Panc1 (cell line): ENCODE measurements around the gene LIPT2. TPM values are rescaled to one million over a fixed set of nuclear protein-coding genes. Genes with fewer than 3 reads are reported as not detected.

ENCODE experiments used
- ATAC-seq: fragments of 200-7000 bp; cut with Tn5 transposase; 2 replicates; pipeline ENCODE4 v1.9.1; 2020; ENCODE audit warnings: mild to moderate bottlenecking, moderate library complexity
- BruUV-seq: library from RNA; stranded (reverse); fragments of 400-500 nt; replicated peaks from 2 replicates; lab custom pipeline; 2021; lab: Mats Ljungman, UMichigan
- CTCF ChIA-PET: fragments of 300-600 bp; sonication (Branson Sonifier 250); formaldehyde crosslinking; loops from one replicate; lab custom pipeline; 2022; ENCODE audit warnings: antibody characterized with exemption; lab: Charles Lee
- POLR2A ChIA-PET: fragments of 300-600 bp; sonication (Branson Sonifier 250); formaldehyde crosslinking; loops from one replicate; lab custom pipeline; 2022; ENCODE audit warnings: antibody characterized with exemption; lab: Charles Lee
- DNase-seq: peaks from one replicate; pipeline ENCODE4 v3.0.0-alpha.2; 2010; ENCODE audit warnings: low read depth, low spot score
- H3K27ac ChIP-seq: 2 replicates; pipeline ENCODE4 v1.5.1; 2011; ENCODE audit warnings: mild to moderate bottlenecking, low read length, inconsistent platforms
- H3K27me3 ChIP-seq: fragments of 200-500 bp; sonication (Bioruptor generic); 2 replicates; pipeline ENCODE4 v1.6.0; 2014; ENCODE audit warnings: low read length, inconsistent platforms; ENCODE audit not compliant: control insufficient read depth, insufficient read depth
- H3K36me3 ChIP-seq: fragments of 200-500 bp; sonication (Bioruptor generic); 2 replicates; pipeline ENCODE4 v1.5.1; 2014; ENCODE audit warnings: inconsistent platforms, mild to moderate bottlenecking, low read length, moderate library complexity; ENCODE audit not compliant: control insufficient read depth, insufficient read depth
- H3K4me1 ChIP-seq: 2 replicates; pipeline ENCODE4 v1.5.1; 2011; ENCODE audit warnings: inconsistent platforms, mild to moderate bottlenecking, low read length, moderate library complexity; ENCODE audit not compliant: control insufficient read depth, insufficient read depth
- H3K4me3 ChIP-seq, 2 experiments: 2 replicates each; pipeline ENCODE4 v1.5.1; 2011 to 2012; ENCODE audit warnings: low read depth in 2 of 2, low read length in 2 of 2, mild to moderate bottlenecking in 2 of 2, inconsistent platforms in 1 of 2, moderate library complexity in 1 of 2
- H3K9me3 ChIP-seq: fragments of 200-500 bp; sonication (Bioruptor generic); 2 replicates; pipeline ENCODE4 v1.5.1; 2014; ENCODE audit warnings: low read depth, mild to moderate bottlenecking, inconsistent platforms, low read length, moderate library complexity; ENCODE audit not compliant: control insufficient read depth, insufficient read depth
- CTCF ChIP-seq: fragments of 450-650 bp; IDR thresholded peaks from 2 replicates; pipeline ENCODE4 v1.5.1; 2017; ENCODE audit warnings: mild to moderate bottlenecking
- POLR2AphosphoS5 ChIP-seq: IDR thresholded peaks from 2 replicates; pipeline ENCODE4 v1.6.1; 2012; ENCODE audit warnings: mild to moderate bottlenecking, low read depth, low read length, moderate library complexity
- REST ChIP-seq, 2 experiments: IDR thresholded peaks; 2 replicates each; pipeline ENCODE4 v1.6.1; 2011 to 2012; ENCODE audit warnings: low read depth in 2 of 2, control low read depth in 1 of 2, low read length in 1 of 2, mild to moderate bottlenecking in 1 of 2, moderate library complexity in 1 of 2; ENCODE audit not compliant: insufficient read depth in 1 of 2
- SIN3A ChIP-seq: IDR thresholded peaks from 2 replicates; pipeline ENCODE4 v1.6.1; 2012; ENCODE audit warnings: low read depth, mild to moderate bottlenecking, low read length, moderate library complexity, borderline replicate concordance; ENCODE audit not compliant: insufficient read depth
- TCF7L2 ChIP-seq: IDR thresholded peaks from 2 replicates; pipeline ENCODE4 v1.6.1; 2011; ENCODE audit warnings: mild to moderate bottlenecking, low read depth, low read length, inconsistent platforms
- in situ Hi-C: cut with HindIII; loops from 2 replicates; pipeline ENCODE4 v1.10.0; 2016; ENCODE audit warnings: low sequenced_read_pairs, low pct_unique_long_range_greater_than_20kb
- intact Hi-C: fragments of 100-400 bp; cut with micrococcal nuclease; formaldehyde crosslinking; loops from one replicate; pipeline ENCODE4 v1.10.0; 2022; ENCODE audit not compliant: unreplicated experiment
- total RNA-seq: library from RNA; stranded (reverse); gene quantifications from one replicate; pipeline ENCODE4 v1.2.1, GENCODE V29; 2021; ENCODE audit not compliant: unreplicated experiment

Gene LIPT2
- total RNA-seq, 1 experiment from 2014 or later = 6.2 TPM

- intact Hi-C loops (no loop called here), in situ Hi-C loops (no loop called here)
- DNase-seq (no peak), ATAC-seq (no peak)
- Histone ChIP-seq H3K36me3 (no peaks in the 10 kb centered on the region), H3K27me3 (no peaks in the 10 kb centered on the region; the same call in 1 of the 2 replicates), H3K27ac (no peak overlapping the region), H3K4me1 (no peaks in the 10 kb centered on the region), H3K4me3 (no peak overlapping the region), H3K9me3 (no peaks in the 10 kb centered on the region)
- TF ChIP-seq CTCF = no peak
- no peak for TF ChIP-seq SIN3A
- no peak for TF ChIP-seq REST (IDR thresholded peaks at IDR 0.05; ENCODE audit: insufficient read depth in 1 of 2, low read depth in 2 of 2, low read length in 1 of 2)
- no peak for TF ChIP-seq POLR2AphosphoS5
- no peak for TF ChIP-seq TCF7L2
- BruUV-seq = no TSS peak
- ChIA-PET POLR2A (no interaction called here), CTCF (no interaction called here)
Measured at GRCh38 chr11:74540270-74540669, 46.7 kb upstream of the LIPT2 start.

- no peak for TF ChIP-seq POLR2AphosphoS5
- no peak for TF ChIP-seq REST (IDR thresholded peaks at IDR 0.05; ENCODE audit: insufficient read depth in 1 of 2, low read depth in 2 of 2, low read length in 1 of 2)
- no peak for TF ChIP-seq TCF7L2
- TF ChIP-seq SIN3A = no peak
- no peak for TF ChIP-seq CTCF
- intact Hi-C loops (no loop called here), in situ Hi-C loops (no loop called here)
- ATAC-seq (no peak), DNase-seq (no peak)
- CTCF ChIA-PET = no interaction called here
- H3K4me1 ChIP-seq = no peaks in the 10 kb centered on the region
- no peaks in the 10 kb centered on the region for H3K9me3 ChIP-seq
- H3K27me3 ChIP-seq = no peaks in the 10 kb centered on the region
- no TSS peak for BruUV-seq
- H3K27ac ChIP-seq = no peak overlapping the region
- no peak overlapping the region for H3K4me3 ChIP-seq
- no peaks in the 10 kb centered on the region for H3K36me3 ChIP-seq
- POLR2A ChIA-PET = no interaction called here
Measured at GRCh38 chr11:74538680-74539079, 45.2 kb upstream of the LIPT2 start.
